Measurements from ENCODE around the gene EZR.

- no peak for TF ChIP-seq JUND (CRISPR knock-in tag; IDR thresholded peaks at IDR 0.05)
- TF ChIP-seq KLF11 (CRISPR knock-in tag; IDR thresholded peaks at IDR 0.05): no peak
- no peak for TF ChIP-seq NFKBIZ (CRISPR knock-in tag; IDR thresholded peaks at IDR 0.05)
- no peak for TF ChIP-seq MAFF (IDR thresholded peaks at IDR 0.05; ENCODE audit: low read depth, low read length)
- TF ChIP-seq ZBTB2 (CRISPR knock-in tag; IDR thresholded peaks at IDR 0.05; ENCODE audit: low read depth): no peak
- no peak for TF ChIP-seq GATAD2A (CRISPR knock-in tag; IDR thresholded peaks at IDR 0.05)
- TF ChIP-seq ZNF609 (CRISPR knock-in tag; IDR thresholded peaks at IDR 0.05; ENCODE audit: borderline replicate concordance): no peak
- TF ChIP-seq RAD51 (IDR thresholded peaks at IDR 0.05; ENCODE audit: borderline replicate concordance): no peak
- no peak for TF ChIP-seq TBP (CRISPR knock-in tag; IDR thresholded peaks at IDR 0.05)
- no peak for TF ChIP-seq ZKSCAN1 (IDR thresholded peaks at IDR 0.05; ENCODE audit: low read length)
- no peak for TF ChIP-seq UBTF (CRISPR knock-in tag; IDR thresholded peaks at IDR 0.05)
These were observed 28.6 kb upstream of the EZR start for GRCh38 chr6:158847786-158848185.
